ENCODE measurements around the gene SHMT1. TPM values are rescaled to one million over a fixed set of nuclear protein-coding genes. Genes with fewer than 3 reads are reported as not detected.
"Not testable (repeated sequence)": the region's sequence is repeated elsewhere in the genome, so short reads cannot be mapped to it uniquely, and the experiment has no call there.

Gene SHMT1
- total RNA-seq, 1 donor from 2014 or later: 65.4 TPM

DNA sequence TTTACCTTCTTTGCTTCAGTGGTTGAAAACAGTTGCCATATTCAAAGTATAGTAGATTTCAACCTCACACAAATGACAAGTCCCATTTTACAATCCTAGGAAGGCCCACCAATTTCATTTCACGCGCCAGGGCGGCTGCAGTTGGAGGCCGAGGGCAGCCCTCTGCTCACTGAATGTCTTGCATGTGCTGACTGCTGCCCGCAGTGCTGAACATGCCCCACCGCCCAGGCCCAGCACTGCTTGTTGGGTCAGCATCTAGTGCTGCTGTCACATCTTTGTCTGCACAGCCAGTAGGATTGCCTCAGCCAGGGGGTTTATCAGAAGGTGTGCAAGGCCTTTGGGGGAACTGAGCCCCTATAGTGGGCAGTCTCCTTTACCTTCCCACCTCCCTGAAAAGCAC is 36.8 kb downstream of the SHMT1 start:
- intact Hi-C loops (cut with micrococcal nuclease): no loop called here

DNA sequence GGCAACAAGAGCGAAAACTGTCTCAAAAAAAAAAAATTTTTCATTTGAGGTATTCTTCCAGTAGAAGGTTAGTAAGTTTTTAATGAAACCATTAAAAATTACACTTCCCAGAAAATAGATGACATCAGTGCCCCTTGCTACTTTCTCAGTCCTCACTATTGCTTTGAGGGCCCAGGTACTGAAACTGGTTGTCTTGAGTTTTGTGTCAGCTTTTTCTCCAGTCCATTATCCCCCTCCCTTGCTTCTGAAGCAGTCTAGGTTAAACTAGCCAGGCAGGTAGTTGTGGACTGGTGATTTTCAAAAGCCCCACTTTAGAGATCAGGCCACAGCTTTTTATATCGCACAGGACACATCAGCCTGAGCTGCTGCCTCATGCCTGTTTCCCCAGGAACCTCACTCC is 37.3 kb downstream of the SHMT1 start:
- intact Hi-C loops (cut with micrococcal nuclease): no loop called here

- intact Hi-C loops (cut with micrococcal nuclease): no loop called here
Observed at GRCh38 chr17:18324140-18325050, 39.0 kb downstream of the SHMT1 start.

GRCh38 chr17:18323507-18324139 is 39.7 kb downstream of the SHMT1 start:
- intact Hi-C loops (cut with micrococcal nuclease): no loop called here

DNA sequence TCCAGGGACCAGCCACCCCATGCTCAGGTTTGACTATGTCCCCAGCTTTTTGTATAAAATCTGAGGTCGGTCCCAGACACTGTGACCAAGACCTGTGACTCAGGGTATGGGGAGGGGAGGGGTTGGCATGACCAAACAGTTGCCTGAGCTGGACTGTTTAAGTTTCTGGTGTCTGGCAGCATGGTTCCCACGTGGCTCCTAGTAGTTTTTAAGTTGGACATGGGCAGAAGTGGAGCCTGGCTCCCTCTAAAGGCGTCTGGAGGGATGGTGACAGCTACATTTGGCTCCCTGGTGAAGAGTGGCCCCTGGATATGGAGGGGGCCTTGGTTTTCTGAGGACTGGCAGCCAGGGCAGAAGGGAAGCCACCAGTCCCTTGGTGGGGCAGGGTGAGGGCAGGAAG is 40.3 kb downstream of the SHMT1 start:
- intact Hi-C loops (cut with micrococcal nuclease): no loop called here

DNA sequence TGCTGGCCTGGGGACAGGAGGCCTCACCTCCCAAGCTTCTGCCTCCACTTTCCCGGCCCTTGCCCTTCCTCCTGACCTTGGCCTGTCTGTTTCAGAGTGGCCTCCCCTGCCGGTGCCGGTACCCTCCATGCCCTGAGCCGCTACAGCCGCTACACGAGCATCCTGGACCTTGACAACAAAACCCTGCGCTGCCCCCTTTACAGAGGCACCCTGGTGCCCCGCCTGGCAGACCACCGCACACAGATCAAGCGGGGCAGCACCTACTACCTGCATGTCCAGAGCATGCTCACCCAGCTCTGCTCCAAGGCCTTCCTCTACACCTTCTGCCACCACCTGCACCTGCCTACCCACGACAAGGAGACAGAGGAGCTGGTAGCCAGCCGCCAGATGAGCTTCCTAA is 40.8 kb downstream of the SHMT1 start:
- intact Hi-C loops (cut with micrococcal nuclease): no loop called here

DNA sequence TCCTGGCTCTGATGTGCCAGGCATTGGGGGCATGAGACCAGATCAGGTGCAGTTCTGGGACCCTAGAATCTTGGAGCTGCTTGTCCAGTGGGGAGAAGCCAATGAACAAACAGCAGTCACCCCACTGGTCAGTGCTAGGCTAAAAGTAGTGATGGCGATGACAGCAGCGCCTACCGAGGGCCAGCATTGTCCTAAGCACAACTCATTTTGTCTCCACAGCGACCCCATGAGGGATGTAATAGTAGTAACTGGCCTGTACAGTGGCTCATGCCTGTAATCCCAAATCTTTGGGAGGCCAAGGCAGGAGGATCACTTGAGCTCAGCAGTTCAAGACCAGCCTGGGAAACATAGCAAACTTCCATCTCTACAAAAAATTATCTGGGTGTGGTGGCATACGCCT is 42.0 kb downstream of the SHMT1 start:
- intact Hi-C loops (cut with micrococcal nuclease): no loop called here

DNA sequence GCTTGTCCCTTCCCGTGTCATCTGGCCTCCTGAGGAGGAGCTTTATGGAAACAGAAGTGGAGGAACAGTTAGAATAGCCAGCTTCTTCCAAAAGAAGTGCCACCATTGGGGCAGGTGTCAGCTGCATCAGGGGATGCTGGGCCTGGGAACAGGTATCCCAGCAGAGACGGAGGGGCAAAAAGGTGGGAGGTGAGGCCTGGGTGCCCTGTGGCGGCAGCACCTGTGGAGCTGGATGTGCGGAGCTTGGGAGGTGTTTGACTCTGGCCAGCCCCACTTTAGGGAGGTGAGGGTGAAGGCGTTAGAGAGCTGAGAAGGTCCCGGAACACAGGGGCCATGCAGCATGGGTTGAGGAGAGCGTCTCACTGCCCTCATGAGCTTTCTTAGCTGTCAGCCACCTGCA is 43.0 kb downstream of the SHMT1 start:
- intact Hi-C loops (cut with micrococcal nuclease): no loop called here

- intact Hi-C loops (cut with micrococcal nuclease): loop anchor here (10.0 kb wide), 2 partner anchors 845 to 1055 kb away; partner anchors contain the start of genes MAPK7 and MED9
Observed at GRCh38 chr17:18319604-18320256, 43.6 kb downstream of the SHMT1 start.

DNA sequence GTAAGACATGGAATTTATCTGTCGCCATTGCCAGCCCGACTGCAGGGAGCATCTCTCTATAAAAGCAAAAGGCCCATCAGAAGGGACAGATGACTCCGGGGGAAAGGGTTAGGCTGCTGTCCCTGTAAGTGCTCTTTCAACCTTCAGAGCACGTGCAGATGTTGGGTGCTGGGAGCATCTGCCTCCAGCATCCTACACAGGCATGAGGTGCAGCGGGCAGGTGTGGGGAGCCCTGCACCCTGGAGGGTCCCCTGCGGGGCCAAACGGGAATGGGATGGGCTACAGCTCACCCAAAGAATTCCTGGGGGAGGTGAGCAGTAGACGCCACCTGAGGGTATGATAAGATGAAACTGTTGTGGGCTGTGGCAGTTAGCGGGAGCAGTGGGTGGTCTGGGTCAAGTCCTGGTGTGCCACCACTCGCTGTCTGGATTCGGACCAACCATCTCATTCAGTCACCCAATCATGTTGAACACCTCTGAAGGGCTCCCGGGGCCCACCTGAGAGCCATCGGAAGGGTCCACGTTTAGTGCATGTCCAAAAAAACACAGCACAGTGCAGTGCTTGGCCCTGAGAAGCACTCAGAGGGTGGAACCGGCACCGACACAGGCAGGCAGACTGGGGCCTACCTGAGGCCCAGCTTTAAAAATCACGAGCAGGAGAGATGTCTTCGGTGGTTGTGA is 44.4 kb downstream of the SHMT1 start:
- intact Hi-C loops (cut with micrococcal nuclease): loop anchor here (10.0 kb wide), 2 partner anchors 844 to 1056 kb away; partner anchors contain the start of genes MAPK7 and MED9

GRCh38 chr17:18318117-18318516 is 45.2 kb downstream of the SHMT1 start:
- intact Hi-C loops (cut with micrococcal nuclease): loop anchor here (10.0 kb wide), 2 partner anchors 843 to 1057 kb away; partner anchors contain the start of genes MAPK7 and MED9

DNA sequence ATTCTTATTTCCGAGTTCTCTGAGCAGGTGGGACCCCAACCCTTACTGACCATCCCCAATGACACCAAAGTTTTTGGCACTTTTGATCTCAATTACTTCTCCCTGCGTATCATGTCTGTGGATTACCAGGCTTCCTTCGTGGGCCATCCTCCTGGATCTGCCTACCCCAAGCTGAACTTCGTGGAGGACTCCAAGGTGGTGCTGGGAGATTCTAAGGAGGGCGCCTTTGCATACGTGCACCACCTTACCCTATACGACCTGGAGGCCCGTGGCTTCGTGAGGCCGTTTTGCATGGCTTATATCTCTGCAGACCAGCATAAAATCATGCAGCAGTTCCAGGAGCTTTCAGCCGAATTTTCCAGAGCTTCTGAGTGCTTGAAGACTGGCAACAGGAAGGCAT is 47.4 kb downstream of the SHMT1 start:
- intact Hi-C loops (cut with micrococcal nuclease): loop anchor here (1.0 to 10.0 kb wide), 5 partner anchors 56 to 1059 kb away; partner anchors contain the start of genes ALKBH5, ATPAF2, GID4 and MAPK7

GRCh38 chr17:18315562-18315922 is 47.8 kb downstream of the SHMT1 start:
- intact Hi-C loops (cut with micrococcal nuclease): loop anchor here (1.0 to 10.0 kb wide), 5 partner anchors 55 to 1059 kb away; partner anchors contain the start of genes ALKBH5, ATPAF2, GID4 and MAPK7

GRCh38 chr17:18314731-18315561 is 48.4 kb downstream of the SHMT1 start, which contains the start of the genes SMCR8 and TOP3A:
Gene SMCR8 (plus strand): TSS chr17:18315293. CDS start chr17:18315790, 497 bp downstream.
Gene TOP3A (minus strand): TSS chr17:18314994. CDS start chr17:18314778, 216 bp downstream.
- intact Hi-C loops (cut with micrococcal nuclease): loop anchor here (1.0 to 10.0 kb wide), 6 partner anchors 55 to 1060 kb away; partner anchors contain the start of genes ALKBH5, ATPAF2, DRG2 and GID4

DNA sequence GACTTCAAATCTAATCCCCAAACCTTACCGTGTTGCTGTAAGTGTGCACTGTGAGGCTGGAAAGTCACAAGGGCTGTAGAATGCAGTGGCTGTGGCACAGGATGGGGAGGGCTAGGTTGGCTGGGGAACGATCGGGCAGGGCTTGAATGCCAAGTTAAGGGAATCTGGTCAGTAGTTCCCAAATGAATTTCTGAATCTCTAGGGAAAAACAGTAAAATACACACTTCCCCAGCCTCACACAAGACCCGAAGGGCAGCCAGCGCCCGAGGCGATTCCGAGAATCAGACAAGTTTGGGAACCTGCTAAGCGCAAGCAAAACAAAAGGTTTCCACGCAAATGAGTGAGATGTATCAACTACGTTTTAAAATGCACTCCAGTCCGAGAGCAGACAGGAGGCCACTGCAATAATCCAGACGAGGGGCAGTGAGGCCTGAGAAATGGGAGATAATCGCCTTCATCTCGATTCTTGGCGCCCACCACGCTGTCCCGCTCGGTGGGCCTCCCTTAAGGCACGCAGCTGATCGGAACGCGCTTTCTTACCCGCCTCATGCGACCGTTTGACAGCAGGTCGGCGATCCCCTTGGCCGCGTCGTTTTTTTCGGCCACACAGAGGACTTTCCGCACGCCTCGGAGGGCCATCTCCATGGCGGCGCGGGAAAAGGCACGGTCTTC is 49.2 kb downstream of the SHMT1 start:
- intact Hi-C loops (cut with micrococcal nuclease): loop anchor here (5.0 to 10.0 kb wide), 3 partner anchors 227 to 1061 kb away; partner anchors contain the start of genes DRG2, MAPK7 and MED9

GRCh38 chr17:18309202-18309601 is 54.1 kb downstream of the SHMT1 start:
- intact Hi-C loops (cut with micrococcal nuclease): no loop called here

DNA sequence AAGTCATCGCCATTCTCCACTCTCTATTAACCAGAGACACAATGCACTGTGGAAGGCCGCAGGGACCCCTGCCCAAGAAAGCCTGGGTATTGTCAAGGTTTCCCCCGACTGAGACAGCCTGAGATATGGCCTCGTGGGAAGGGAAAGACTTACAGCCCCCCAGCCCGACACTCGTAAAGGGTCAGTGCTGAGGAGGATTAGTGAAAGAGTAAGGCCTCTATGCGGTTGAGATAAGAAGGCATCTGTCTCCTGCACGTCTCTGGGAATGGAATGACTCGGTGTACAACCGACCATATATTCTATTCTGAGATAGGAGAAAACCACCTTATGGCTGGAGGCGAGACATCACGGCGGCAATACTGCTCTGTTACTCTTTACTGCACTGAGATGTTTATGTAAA is 60.1 kb downstream of the SHMT1 start:
- intact Hi-C loops (cut with micrococcal nuclease): not testable (repeated sequence)

GRCh38 chr17:18300725-18301480 is 62.4 kb downstream of the SHMT1 start:
- intact Hi-C loops (cut with micrococcal nuclease): no loop called here
